ENCODE results near the gene SSBP3. TPM values are rescaled to one million over a fixed set of nuclear protein-coding genes. Genes with fewer than 3 reads are reported as not detected.
A peak's percentile ranks its signal among the peaks of the same experiment; 100 is the strongest.

SSBP3 gene
- total and polyA plus RNA-seq, 2 experiments from 2014 or later: 47.4 to 68.6 TPM

DNA sequence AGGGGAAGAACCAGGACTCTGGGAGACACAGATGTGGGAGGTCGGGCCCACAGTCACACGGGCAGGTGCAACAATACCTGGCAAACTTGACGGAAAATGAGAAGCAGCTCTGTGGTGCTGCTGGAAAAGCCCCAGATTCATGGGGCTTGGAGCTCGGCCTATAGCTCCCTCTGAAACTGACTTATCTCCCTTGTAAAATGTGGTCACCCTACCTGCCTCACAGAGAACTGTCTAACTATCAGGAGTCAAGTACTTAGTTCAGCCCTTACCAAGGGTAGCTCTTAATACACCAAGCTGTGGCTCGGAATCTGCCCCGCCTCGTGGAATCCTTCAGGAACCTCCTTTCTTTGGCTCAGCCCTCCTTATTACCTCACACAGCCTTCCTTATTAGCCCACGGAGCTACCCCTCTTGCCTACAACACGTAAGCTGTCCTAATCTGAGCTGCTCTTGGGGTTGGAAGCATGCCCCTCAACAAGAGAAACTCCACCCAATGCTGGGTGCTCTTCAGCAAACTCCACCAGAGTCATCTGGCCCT is 137.4 kb downstream of the SSBP3 start:
- H3F3A ChIP-seq (replicated peaks; ENCODE audit: low read depth): 0 out of 2 replicates have a peak, but pooled peaks cover 3% of the 10 kb centered on the region
- H3K4me3 ChIP-seq: no peak overlapping the region
- ATAC-seq (no peak), DNase-seq (ENCODE audit: low spot score) (no peak)
- Mint-ChIP-seq H3K36me3 (ENCODE audit: low read depth) (peaks cover 7% of the 10 kb centered on the region; the same call in 2 of the 3 replicates), H3K4me3 (no peak overlapping the region), H3K9me3 (no peaks in the 10 kb centered on the region), H3K4me1 (peaks cover 27% of the 10 kb centered on the region), H3K27me3 (ENCODE audit: insufficient read depth, low read depth, poor library complexity) (peaks cover 24% of the 10 kb centered on the region), H3K27ac (0 out of 2 replicates have a peak overlapping the region, but pooled peaks have one; percentile 61)
- H3K79me2 ChIP-seq (replicated peaks; ENCODE audit: insufficient read depth): peaks cover 81% of the 10 kb centered on the region
- H3K27ac ChIP-seq (ENCODE audit: low read depth): no peak overlapping the region
- no peak for TF ChIP-seq NANOG (IDR thresholded peaks at IDR 0.05; ENCODE audit: borderline replicate concordance)
- TF ChIP-seq, protein P1, sequence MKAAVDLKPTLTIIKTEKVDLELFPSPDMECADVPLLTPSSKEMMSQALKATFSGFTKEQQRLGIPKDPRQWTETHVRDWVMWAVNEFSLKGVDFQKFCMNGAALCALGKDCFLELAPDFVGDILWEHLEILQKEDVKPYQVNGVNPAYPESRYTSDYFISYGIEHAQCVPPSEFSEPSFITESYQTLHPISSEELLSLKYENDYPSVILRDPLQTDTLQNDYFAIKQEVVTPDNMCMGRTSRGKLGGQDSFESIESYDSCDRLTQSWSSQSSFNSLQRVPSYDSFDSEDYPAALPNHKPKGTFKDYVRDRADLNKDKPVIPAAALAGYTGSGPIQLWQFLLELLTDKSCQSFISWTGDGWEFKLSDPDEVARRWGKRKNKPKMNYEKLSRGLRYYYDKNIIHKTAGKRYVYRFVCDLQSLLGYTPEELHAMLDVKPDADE (IDR thresholded peaks at IDR 0.05): no peak
- TF ChIP-seq, protein P2, sequence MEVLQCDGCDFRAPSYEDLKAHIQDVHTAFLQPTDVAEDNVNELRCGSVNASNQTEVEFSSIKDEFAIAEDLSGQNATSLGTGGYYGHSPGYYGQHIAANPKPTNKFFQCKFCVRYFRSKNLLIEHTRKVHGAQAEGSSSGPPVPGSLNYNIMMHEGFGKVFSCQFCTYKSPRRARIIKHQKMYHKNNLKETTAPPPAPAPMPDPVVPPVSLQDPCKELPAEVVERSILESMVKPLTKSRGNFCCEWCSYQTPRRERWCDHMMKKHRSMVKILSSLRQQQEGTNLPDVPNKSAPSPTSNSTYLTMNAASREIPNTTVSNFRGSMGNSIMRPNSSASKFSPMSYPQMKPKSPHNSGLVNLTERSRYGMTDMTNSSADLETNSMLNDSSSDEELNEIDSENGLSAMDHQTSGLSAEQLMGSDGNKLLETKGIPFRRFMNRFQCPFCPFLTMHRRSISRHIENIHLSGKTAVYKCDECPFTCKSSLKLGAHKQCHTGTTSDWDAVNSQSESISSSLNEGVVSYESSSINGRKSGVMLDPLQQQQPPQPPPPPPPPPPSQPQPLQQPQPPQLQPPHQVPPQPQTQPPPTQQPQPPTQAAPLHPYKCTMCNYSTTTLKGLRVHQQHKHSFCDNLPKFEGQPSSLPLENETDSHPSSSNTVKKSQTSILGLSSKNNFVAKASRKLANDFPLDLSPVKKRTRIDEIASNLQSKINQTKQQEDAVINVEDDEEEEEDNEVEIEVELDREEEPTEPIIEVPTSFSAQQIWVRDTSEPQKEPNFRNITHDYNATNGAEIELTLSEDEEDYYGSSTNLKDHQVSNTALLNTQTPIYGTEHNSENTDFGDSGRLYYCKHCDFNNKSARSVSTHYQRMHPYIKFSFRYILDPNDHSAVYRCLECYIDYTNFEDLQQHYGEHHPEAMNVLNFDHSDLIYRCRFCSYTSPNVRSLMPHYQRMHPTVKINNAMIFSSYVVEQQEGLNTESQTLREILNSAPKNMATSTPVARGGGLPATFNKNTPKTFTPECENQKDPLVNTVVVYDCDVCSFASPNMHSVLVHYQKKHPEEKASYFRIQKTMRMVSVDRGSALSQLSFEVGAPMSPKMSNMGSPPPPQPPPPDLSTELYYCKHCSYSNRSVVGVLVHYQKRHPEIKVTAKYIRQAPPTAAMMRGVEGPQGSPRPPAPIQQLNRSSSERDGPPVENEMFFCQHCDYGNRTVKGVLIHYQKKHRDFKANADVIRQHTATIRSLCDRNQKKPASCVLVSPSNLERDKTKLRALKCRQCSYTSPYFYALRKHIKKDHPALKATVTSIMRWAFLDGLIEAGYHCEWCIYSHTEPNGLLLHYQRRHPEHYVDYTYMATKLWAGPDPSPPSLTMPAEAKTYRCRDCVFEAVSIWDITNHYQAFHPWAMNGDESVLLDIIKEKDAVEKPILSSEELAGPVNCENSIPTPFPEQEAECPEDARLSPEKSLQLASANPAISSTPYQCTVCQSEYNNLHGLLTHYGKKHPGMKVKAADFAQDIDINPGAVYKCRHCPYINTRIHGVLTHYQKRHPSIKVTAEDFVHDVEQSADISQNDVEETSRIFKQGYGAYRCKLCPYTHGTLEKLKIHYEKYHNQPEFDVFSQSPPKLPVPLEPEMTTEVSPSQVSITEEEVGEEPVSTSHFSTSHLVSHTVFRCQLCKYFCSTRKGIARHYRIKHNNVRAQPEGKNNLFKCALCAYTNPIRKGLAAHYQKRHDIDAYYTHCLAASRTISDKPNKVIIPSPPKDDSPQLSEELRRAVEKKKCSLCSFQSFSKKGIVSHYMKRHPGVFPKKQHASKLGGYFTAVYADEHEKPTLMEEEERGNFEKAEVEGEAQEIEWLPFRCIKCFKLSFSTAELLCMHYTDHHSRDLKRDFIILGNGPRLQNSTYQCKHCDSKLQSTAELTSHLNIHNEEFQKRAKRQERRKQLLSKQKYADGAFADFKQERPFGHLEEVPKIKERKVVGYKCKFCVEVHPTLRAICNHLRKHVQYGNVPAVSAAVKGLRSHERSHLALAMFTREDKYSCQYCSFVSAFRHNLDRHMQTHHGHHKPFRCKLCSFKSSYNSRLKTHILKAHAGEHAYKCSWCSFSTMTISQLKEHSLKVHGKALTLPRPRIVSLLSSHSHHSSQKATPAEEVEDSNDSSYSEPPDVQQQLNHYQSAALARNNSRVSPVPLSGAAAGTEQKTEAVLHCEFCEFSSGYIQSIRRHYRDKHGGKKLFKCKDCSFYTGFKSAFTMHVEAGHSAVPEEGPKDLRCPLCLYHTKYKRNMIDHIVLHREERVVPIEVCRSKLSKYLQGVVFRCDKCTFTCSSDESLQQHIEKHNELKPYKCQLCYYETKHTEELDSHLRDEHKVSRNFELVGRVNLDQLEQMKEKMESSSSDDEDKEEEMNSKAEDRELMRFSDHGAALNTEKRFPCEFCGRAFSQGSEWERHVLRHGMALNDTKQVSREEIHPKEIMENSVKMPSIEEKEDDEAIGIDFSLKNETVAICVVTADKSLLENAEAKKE (CRISPR knock-in tag; IDR thresholded peaks at IDR 0.05): no peak
- no peak for TF ChIP-seq EZH2 (IDR thresholded peaks at IDR 0.05; ENCODE audit: low read depth, unreplicated experiment)
- no peak for TF ChIP-seq JUNB (IDR thresholded peaks at IDR 0.05; ENCODE audit: unreplicated experiment)
- no peak for TF ChIP-seq EZH2phosphoT487 (IDR thresholded peaks at IDR 0.05; ENCODE audit: unreplicated experiment)
- no peak for TF ChIP-seq STAT1 (IDR thresholded peaks at IDR 0.05; ENCODE audit: unreplicated experiment)
- TF ChIP-seq CREB1 (CRISPR knock-in tag; IDR thresholded peaks at IDR 0.05; ENCODE audit: low read depth): no peak
- TF ChIP-seq, protein P3, sequence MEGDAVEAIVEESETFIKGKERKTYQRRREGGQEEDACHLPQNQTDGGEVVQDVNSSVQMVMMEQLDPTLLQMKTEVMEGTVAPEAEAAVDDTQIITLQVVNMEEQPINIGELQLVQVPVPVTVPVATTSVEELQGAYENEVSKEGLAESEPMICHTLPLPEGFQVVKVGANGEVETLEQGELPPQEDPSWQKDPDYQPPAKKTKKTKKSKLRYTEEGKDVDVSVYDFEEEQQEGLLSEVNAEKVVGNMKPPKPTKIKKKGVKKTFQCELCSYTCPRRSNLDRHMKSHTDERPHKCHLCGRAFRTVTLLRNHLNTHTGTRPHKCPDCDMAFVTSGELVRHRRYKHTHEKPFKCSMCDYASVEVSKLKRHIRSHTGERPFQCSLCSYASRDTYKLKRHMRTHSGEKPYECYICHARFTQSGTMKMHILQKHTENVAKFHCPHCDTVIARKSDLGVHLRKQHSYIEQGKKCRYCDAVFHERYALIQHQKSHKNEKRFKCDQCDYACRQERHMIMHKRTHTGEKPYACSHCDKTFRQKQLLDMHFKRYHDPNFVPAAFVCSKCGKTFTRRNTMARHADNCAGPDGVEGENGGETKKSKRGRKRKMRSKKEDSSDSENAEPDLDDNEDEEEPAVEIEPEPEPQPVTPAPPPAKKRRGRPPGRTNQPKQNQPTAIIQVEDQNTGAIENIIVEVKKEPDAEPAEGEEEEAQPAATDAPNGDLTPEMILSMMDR (conservative IDR thresholded peaks at IDR 0.05; ENCODE audit: low read depth in 2 of 2): no peak
- TF ChIP-seq, protein P4, sequence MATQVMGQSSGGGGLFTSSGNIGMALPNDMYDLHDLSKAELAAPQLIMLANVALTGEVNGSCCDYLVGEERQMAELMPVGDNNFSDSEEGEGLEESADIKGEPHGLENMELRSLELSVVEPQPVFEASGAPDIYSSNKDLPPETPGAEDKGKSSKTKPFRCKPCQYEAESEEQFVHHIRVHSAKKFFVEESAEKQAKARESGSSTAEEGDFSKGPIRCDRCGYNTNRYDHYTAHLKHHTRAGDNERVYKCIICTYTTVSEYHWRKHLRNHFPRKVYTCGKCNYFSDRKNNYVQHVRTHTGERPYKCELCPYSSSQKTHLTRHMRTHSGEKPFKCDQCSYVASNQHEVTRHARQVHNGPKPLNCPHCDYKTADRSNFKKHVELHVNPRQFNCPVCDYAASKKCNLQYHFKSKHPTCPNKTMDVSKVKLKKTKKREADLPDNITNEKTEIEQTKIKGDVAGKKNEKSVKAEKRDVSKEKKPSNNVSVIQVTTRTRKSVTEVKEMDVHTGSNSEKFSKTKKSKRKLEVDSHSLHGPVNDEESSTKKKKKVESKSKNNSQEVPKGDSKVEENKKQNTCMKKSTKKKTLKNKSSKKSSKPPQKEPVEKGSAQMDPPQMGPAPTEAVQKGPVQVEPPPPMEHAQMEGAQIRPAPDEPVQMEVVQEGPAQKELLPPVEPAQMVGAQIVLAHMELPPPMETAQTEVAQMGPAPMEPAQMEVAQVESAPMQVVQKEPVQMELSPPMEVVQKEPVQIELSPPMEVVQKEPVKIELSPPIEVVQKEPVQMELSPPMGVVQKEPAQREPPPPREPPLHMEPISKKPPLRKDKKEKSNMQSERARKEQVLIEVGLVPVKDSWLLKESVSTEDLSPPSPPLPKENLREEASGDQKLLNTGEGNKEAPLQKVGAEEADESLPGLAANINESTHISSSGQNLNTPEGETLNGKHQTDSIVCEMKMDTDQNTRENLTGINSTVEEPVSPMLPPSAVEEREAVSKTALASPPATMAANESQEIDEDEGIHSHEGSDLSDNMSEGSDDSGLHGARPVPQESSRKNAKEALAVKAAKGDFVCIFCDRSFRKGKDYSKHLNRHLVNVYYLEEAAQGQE (IDR thresholded peaks at IDR 0.05; ENCODE audit: unreplicated experiment): no peak
- TF ChIP-seq ZNF114 (CRISPR knock-in tag; IDR thresholded peaks at IDR 0.05): no peak
- TF ChIP-seq POLR2AphosphoS5 (IDR thresholded peaks at IDR 0.05; ENCODE audit: low read depth): no peak
- no peak for TF ChIP-seq ZNF331 (CRISPR knock-in tag; IDR thresholded peaks at IDR 0.05; ENCODE audit: low read depth)
- H4K20me1 ChIP-seq (replicated peaks; ENCODE audit: insufficient read depth): peaks cover 38% of the 10 kb centered on the region
- H3K36me3 ChIP-seq (ENCODE audit: insufficient read depth): no peaks in the 10 kb centered on the region; the same call in 1 of the 2 replicates
- peaks cover 19% of the 10 kb centered on the region for H3K4me1 ChIP-seq (ENCODE audit: insufficient read depth)
- H3K27me3 ChIP-seq (ENCODE audit: insufficient read depth): no peaks in the 10 kb centered on the region
- H3K9me2 ChIP-seq (ENCODE audit: insufficient read depth): no peaks in the 10 kb centered on the region
- no peak overlapping the region for H2AFZ ChIP-seq
- no peak overlapping the region for H3K4me2 ChIP-seq
